Uterus (tissue), 2 donors: ENCODE measurements around the gene C6orf136.
"Not testable (repeated sequence)": the region's sequence is repeated elsewhere in the genome, so short reads cannot be mapped to it uniquely, and the experiment has no call there.

Experiments used
- CTCF ChIP-seq, 4 experiments: fragments of 200-600 bp in 2 of 4; fragments of 450-650 bp in 2 of 4; sonication (generic) in 2 of 4; IDR thresholded peaks; one replicate each; pipeline ENCODE4 v1.5.1; 2016 to 2019; ENCODE audit warnings: antibody characterized with exemption in 4 of 4, mild to moderate bottlenecking in 2 of 4, moderate library complexity in 1 of 4
- POLR2A ChIP-seq, 2 donors: fragments of 450-650 bp; IDR thresholded peaks; one replicate each; pipeline ENCODE4 v1.6.1; 2016; ENCODE audit warnings: antibody characterized with exemption in 2 of 2, mild to moderate bottlenecking in 1 of 2, moderate library complexity in 1 of 2

DNA sequence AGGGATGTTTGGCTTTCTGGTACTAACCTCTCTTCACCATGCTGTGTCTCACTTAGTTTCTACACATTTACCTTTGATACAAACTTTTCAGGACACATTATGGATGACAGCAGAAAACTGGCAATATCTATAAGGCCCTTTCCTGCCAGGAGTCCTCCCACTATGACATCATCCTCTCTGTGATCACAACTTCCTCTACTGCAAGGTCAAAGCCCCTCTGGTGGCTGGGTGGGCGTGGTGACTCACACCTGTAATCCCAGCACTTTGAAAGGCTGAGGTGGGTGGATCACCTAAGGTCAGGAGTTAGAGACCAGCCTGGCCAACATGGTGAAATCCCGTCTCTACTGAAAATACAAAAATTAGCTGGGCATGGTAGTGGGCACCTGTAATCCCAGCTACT lies 19.4 kb downstream of the C6orf136 start:
- TF ChIP-seq CTCF, POLR2A (IDR thresholded peaks at IDR 0.05): not testable (repeated sequence)
